Neuron (in vitro differentiated cells): ENCODE results near the gene PSMB7.

Source experiments
- H2AFZ ChIP-seq: one replicate; pipeline ENCODE4 v1.6.1; 2013; ENCODE audit warnings: low read depth, mild to moderate bottlenecking, inconsistent platforms, low read length, moderate library complexity
- H3K27me3 ChIP-seq: one replicate; pipeline ENCODE4 v1.6.1; 2013; ENCODE audit warnings: low read length; ENCODE audit not compliant: insufficient read depth
- H3K36me3 ChIP-seq: one replicate; pipeline ENCODE4 v1.6.1; 2013; ENCODE audit warnings: low read length; ENCODE audit not compliant: insufficient read depth
- H3K4me1 ChIP-seq: one replicate; pipeline ENCODE4 v1.6.1; 2013; ENCODE audit warnings: low read length; ENCODE audit not compliant: insufficient read depth
- H3K4me3 ChIP-seq: 2 replicates; pipeline ENCODE4 v1.5.1; 2013; ENCODE audit warnings: mild to moderate bottlenecking, low read length, moderate library complexity
- H3K9me3 ChIP-seq: one replicate; pipeline ENCODE4 v1.6.1; 2013; ENCODE audit warnings: low read length

PSMB7 gene

DNA sequence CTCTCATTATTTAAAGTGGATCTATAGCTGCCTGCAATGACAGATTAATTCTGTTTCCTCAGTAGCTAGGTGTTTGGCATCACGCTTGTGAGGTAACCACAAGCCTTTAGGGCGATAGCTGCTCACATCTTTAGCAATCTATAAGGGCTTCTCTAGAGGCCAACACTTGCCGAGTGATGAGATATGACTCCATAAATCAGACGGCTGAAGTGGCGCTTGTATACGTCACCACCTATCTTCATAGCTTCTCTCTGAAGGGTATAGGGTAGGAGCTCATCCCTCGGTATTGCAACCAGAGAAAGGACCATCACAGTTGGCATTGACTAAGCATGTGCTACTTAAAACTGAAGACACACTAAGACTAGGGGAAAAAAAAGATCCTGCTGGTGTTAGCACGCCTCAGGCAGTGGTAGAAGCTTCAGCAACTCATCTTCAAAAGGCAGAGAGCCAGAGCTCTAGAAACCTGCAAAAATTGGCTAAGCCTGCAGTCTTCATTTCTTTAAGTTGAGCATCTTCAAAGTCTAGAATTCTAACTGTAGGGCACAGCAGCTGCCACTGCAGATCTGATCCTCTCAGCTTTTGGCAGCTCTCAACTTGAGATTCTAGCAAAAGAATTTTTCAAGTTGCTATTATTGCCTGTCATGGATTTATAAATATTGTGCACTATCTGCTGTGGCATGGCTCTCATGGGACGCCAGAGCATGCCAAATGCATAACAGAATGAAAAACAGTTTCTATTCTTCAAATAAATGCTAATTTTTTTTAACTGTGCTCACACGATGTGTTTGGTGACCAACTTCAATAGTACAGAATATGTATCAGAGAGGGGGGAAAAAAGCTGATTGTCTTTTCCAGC is 37.5 kb downstream of the PSMB7 start:
- Histone ChIP-seq H3K4me1 (peaks cover 10% of the 10 kb centered on the region), H3K9me3 (peaks cover 3% of the 10 kb centered on the region), H3K27me3 (no peaks in the 10 kb centered on the region), H3K36me3 (peaks cover 19% of the 10 kb centered on the region), H3K4me3 (no peak overlapping the region), H2AFZ (no peak overlapping the region)

DNA sequence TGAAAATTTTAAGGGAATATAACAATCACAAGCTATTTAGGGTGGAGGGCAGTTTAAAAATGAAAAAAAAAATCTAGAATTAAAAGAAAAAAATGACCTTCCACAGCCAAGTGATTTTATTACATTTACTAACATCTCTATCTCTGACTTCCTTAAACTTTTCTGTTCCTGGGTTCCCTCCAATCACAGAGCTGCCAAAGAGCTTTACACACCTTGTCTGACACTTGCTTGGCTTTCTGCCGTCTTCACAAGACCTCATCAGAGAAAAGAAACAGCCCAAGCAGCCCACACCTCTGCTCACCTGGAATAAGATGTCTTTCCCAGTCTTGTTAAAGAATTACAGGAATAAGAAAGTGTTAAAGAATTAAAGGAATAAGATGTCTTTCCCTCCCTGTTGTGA is 38.9 kb downstream of the PSMB7 start:
- peaks cover 14% of the 10 kb centered on the region for H3K36me3 ChIP-seq
- H3K4me3 ChIP-seq, result no peak overlapping the region
- no peaks in the 10 kb centered on the region for H3K27me3 ChIP-seq
- peaks cover 3% of the 10 kb centered on the region for H3K9me3 ChIP-seq
- peaks cover 6% of the 10 kb centered on the region for H3K4me1 ChIP-seq
- H2AFZ ChIP-seq, result no peak overlapping the region

DNA sequence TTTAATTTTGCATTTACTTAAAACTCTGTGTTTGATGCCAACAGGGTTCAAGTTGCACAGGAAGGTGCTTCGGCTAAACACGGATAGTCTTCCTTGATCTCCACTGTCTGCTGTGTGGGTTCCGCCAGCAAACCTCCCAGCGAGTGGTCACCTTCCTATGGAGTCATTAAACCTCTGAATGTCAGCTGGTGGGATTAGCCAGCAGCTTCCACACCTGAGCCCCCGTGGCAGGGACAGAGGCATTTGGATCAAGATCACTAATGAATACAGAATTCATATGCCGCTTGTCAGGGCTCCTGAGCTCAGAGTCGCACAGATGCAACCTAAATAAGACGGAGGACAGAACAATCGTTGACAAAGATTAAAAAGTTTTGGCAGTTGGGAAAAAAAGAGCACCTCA is 39.5 kb downstream of the PSMB7 start:
- H3K4me1 ChIP-seq, result peaks cover 8% of the 10 kb centered on the region
- peaks cover 14% of the 10 kb centered on the region for H3K36me3 ChIP-seq
- H3K27me3 ChIP-seq, result no peaks in the 10 kb centered on the region
- peaks cover 3% of the 10 kb centered on the region for H3K9me3 ChIP-seq
- H3K4me3 ChIP-seq, result no peak overlapping the region
- H2AFZ ChIP-seq, result no peak overlapping the region

DNA sequence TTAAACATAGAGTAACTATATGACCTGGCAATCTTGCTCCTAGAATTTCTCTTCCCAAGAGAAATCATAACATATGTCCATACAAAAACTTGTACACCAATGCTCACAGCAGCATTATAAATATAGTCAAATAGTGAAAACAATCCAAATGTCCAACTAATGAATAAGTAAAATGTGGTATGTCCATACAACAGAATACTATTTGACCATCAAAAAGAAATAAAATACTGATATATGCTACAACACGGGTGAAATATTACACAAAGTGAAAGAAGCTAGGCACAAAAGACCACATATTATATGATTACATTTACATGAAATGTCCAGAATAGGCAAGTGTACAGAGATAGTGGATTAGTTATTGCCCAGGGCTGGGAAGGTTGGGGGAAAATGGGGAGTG is 41.4 kb downstream of the PSMB7 start:
- H2AFZ ChIP-seq, result no peak overlapping the region
- peaks cover 3% of the 10 kb centered on the region for H3K9me3 ChIP-seq
- H3K36me3 ChIP-seq, result peaks cover 9% of the 10 kb centered on the region
- no peaks in the 10 kb centered on the region for H3K27me3 ChIP-seq
- H3K4me1 ChIP-seq, result peaks cover 8% of the 10 kb centered on the region
- H3K4me3 ChIP-seq, result no peak overlapping the region

DNA sequence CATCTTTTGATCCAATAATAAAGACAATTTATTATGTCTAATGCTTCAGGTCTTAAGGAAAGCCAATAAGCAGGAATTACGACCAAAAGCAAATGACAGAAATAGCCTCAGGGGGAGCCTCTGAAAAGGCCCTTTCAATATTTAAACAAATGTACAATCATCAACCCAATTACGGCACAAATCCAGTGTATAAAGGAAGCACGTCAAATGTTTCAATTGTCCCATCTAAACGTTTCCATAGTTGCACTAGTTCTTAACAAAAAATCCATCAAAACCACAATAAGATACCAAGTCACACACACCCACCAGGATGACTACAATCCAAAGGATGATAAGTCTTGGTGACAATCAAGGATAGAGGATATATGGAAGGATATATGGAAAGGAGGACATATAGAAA is 41.9 kb downstream of the PSMB7 start:
- peaks cover 9% of the 10 kb centered on the region for H3K36me3 ChIP-seq
- H2AFZ ChIP-seq, result no peak overlapping the region
- H3K4me3 ChIP-seq, result no peak overlapping the region
- peaks cover 3% of the 10 kb centered on the region for H3K9me3 ChIP-seq
- H3K27me3 ChIP-seq, result no peaks in the 10 kb centered on the region
- peaks cover 8% of the 10 kb centered on the region for H3K4me1 ChIP-seq

DNA sequence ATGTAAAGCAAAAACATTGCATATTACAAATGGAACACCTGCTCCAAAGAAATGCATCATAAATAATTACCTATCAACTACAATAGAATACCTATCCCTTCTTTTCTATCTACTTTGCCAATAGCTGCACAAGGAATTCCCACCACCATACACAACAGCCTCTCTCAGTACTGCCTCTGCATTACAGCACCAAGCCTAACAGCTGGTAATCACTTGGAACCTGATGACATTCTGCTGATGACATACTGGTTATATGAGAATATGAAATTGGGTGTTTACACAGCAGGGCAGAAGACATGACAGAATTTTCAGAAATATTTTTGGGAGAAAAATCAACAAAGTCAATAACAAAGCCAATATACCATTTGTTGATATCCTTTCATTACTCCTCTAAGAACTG is 43.2 kb downstream of the PSMB7 start:
- peaks cover 8% of the 10 kb centered on the region for H3K4me1 ChIP-seq
- peaks cover 9% of the 10 kb centered on the region for H3K36me3 ChIP-seq
- peaks cover 3% of the 10 kb centered on the region for H3K9me3 ChIP-seq
- no peak overlapping the region for H3K4me3 ChIP-seq
- H3K27me3 ChIP-seq, result no peaks in the 10 kb centered on the region
- no peak overlapping the region for H2AFZ ChIP-seq

DNA sequence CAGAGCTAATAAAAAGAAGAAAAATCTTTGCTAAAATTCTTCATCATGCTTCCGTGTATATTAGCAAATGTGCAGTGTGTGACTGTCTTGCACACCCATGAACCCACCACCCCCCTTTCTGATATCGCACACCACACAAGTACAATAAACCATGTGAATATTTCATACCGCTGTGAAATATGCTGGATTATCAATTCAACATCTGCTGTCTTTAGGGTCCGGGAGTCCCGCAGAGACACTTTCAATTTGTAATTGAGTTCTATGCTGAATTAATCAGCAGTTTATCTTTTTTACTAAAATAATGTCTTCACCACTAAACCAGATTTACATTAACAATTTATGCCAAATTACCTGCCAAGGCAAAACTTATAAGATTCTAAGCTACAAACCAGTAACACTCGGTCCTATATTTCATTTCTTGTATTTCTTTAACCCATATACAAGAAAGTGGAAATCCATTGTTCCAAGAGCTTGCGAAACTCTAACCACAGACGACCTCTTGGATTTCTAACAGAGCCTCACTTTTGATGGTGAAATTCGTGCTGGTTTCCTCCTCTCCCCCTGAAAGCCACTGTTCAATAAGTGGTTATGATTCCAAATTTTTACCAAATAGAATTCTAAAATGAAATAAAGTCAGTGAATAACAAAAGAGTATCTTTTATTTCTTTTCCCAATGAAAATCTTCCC is 44.2 kb downstream of the PSMB7 start:
- Histone ChIP-seq H3K27me3 (no peaks in the 10 kb centered on the region), H3K36me3 (peaks cover 12% of the 10 kb centered on the region), H2AFZ (no peak overlapping the region), H3K9me3 (peaks cover 3% of the 10 kb centered on the region), H3K4me1 (peaks cover 2% of the 10 kb centered on the region), H3K4me3 (no peak overlapping the region)

DNA sequence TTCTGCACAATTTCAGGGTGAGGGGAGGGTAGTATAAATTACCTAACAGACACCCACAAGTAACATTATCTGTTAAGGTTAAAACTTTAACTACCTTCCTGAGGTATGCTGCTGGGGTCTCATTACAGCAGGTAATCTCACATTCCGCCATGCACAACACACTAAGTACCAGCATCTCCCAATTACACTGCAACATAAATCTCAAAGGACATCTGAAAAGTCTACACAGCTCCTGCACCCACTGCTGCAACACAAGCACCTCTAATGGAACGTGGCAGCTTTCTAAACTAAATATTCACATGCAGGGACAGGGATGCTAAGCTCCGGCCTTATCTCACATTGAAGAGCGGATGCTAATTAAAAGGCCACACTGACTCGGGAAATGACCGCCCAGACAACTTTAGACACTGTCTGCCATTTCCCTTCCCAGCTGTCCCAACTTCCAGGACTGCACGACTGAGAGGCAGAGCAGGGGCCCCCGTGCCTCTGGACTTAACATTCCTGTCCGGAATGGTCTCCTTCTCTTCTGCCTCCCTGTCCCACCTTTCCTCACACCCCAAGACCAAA is 45.9 kb downstream of the PSMB7 start:
- H2AFZ ChIP-seq, result no peak overlapping the region
- H3K4me3 ChIP-seq, result no peak overlapping the region
- peaks cover 3% of the 10 kb centered on the region for H3K9me3 ChIP-seq
- peaks cover 3% of the 10 kb centered on the region for H3K36me3 ChIP-seq
- no peaks in the 10 kb centered on the region for H3K27me3 ChIP-seq
- peaks cover 2% of the 10 kb centered on the region for H3K4me1 ChIP-seq

DNA sequence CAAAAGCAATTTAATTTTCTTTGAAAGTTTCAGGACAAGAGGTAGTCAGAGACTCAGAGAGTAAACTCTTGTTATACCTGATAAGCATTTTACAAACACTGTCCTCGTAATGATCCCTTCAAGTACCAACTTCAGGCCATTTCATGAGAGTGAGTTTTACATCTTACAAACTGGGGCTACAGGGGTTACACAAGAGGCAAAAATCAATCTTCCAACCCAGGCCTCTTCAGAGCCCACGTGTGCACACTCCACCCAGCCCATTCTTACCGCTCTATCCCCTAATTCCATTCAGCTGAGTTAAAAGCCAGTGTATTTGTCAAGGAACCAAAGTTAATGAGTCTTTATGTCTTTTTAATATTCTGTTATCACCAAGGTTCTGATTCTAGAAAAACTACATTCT is 46.5 kb downstream of the PSMB7 start:
- H3K4me3 ChIP-seq, result no peak overlapping the region

DNA sequence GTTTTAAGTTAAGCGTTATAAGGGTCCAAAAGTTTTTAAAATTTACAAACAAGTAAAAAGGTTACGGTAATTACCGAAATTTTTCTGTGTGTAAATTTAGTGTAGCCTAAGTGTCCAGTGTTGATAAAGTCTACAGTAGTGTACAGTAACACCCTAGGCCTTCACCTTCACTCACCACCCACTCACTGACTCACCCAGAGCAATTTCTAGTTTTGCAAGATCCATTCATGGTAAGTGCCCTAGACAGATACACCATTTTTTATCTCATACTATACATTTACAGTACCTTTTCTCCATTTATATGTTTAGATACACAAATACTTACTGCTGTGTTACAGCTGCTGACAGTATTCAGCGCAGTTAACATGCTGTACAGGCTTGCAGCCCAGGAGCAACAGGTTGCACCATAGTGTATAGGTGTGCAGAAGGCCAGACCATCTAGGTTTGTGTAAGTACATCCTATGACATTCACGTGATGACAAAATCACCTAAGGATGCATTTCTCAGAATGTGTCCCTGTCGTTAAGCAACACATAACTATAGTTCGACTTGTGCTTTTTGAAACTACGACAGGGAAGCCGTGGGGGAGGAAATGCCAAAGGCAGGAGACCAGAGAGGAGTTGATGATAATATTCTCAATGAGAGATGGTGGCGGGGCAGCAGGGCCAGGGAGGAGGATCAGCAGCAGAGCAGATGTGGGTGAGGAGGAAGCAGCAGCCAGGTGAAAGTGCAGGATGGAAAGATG is 48.6 kb downstream of the PSMB7 start:
- Histone ChIP-seq H3K27me3 (no peaks in the 10 kb centered on the region), H3K9me3 (no peaks in the 10 kb centered on the region), H3K4me3 (no peak overlapping the region), H3K36me3 (peaks cover 3% of the 10 kb centered on the region), H2AFZ (no peak overlapping the region), H3K4me1 (peaks cover 5% of the 10 kb centered on the region)

More for the DNA sequence above, 46.5 kb downstream of the PSMB7 start:
- peaks cover 3% of the 10 kb centered on the region for H3K36me3 ChIP-seq
- peaks cover 2% of the 10 kb centered on the region for H3K4me1 ChIP-seq
- no peak overlapping the region for H2AFZ ChIP-seq
- no peaks in the 10 kb centered on the region for H3K27me3 ChIP-seq
- no peaks in the 10 kb centered on the region for H3K9me3 ChIP-seq

DNA sequence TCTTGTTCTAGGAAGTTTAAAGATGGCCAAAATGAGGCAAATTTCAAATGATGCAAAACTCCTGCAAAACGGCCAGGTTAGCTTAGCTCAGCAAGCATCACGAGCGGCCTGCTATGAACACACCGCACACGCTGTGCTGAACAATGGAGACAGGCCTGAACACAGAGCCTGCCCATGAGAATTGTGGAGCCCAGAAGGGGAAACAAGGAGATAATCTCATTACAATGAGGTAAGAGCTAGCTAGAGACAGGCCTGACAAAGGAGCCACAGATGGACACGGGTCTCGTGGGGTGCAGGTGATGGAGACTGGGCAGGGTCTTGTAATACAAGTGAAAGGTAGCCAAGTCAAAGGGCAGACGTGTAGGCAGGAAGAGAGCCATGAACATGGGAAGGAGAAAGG is 50.2 kb downstream of the PSMB7 start:
- no peak overlapping the region for H3K4me3 ChIP-seq
- H3K27me3 ChIP-seq, result no peaks in the 10 kb centered on the region
- peaks cover 6% of the 10 kb centered on the region for H3K4me1 ChIP-seq
- H3K36me3 ChIP-seq, result peaks cover 3% of the 10 kb centered on the region
- no peak overlapping the region for H2AFZ ChIP-seq
- H3K9me3 ChIP-seq, result no peaks in the 10 kb centered on the region

DNA sequence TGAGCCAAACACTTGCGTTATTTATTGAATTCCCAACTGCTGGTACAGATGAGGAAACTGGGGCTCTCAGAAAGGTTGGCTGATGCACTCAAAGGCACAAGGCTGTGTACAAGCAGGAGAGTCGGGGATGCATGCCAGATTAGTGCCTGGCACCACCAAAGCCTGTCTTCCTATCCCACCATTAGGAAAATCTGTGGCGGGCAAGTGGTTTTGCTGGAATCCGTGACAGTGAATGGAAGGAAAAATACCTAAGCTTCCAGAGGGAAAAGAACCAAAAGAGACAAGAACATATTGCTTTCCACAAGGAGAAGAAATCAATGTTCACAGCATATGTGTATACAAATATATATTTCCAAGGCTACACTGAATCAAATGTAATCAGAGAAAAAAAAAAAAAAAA is 51.1 kb downstream of the PSMB7 start:
- H3K36me3 ChIP-seq, result peaks cover 3% of the 10 kb centered on the region
- no peaks in the 10 kb centered on the region for H3K27me3 ChIP-seq
- H3K4me1 ChIP-seq, result peaks cover 6% of the 10 kb centered on the region
- H2AFZ ChIP-seq, result no peak overlapping the region
- no peak overlapping the region for H3K4me3 ChIP-seq
- no peaks in the 10 kb centered on the region for H3K9me3 ChIP-seq
